Vagina (tissue), 2 donors: ENCODE results near the gene COL2A1. TPM values are rescaled to one million over a fixed set of nuclear protein-coding genes. Genes with fewer than 3 reads are reported as not detected.

Experiments used
- DNase-seq, 2 donors: peaks; one replicate each; pipeline ENCODE4 v3.0.0-alpha.2; 2017; ENCODE audit errors: extremely low spot score in 2 of 2
- H3K27ac ChIP-seq: fragments of 200-600 bp; sonication (generic); one replicate; pipeline ENCODE4 v1.5.1; 2019
- H3K27me3 ChIP-seq: fragments of 200-600 bp; sonication (generic); one replicate; pipeline ENCODE4 v1.5.1; 2019
- H3K36me3 ChIP-seq, 2 donors: fragments of 200-600 bp; sonication (generic); one replicate each; pipeline ENCODE4 v1.5.1; 2017 to 2019
- H3K4me1 ChIP-seq: fragments of 200-600 bp; sonication (generic); one replicate; pipeline ENCODE4 v1.5.1; 2019
- H3K4me3 ChIP-seq, 2 donors: fragments of 200-600 bp; sonication (generic); 1 replicate in 1 of 2; 2 replicates in 1 of 2; pipeline ENCODE4 v1.5.1; 2016 to 2019
- H3K9me3 ChIP-seq: fragments of 200-600 bp; sonication (generic); one replicate; pipeline ENCODE4 v1.5.1; 2019
- CTCF ChIP-seq, 3 experiments: fragments of 450-650 bp in 2 of 3; fragments of 200-600 bp in 1 of 3; sonication (generic) in 1 of 3; IDR thresholded peaks; one replicate each; pipeline ENCODE4 v1.5.1; 2017 to 2019; ENCODE audit warnings: antibody characterized with exemption in 3 of 3, mild to moderate bottlenecking in 2 of 3, moderate library complexity in 2 of 3
- POLR2A ChIP-seq, 2 donors: fragments of 450-650 bp; IDR thresholded peaks; one replicate each; pipeline ENCODE4 v1.6.1; 2017; ENCODE audit warnings: antibody characterized with exemption in 2 of 2, mild to moderate bottlenecking in 2 of 2, moderate library complexity in 2 of 2
- POLR2AphosphoS5 ChIP-seq, 2 donors: sonication (generic); formaldehyde crosslinking; IDR thresholded peaks; one replicate each; pipeline ENCODE4 v1.9.0; 2017; ENCODE audit warnings: antibody characterized with exemption in 2 of 2, mild to moderate bottlenecking in 2 of 2, low read depth in 1 of 2; ENCODE audit not compliant: insufficient read depth in 1 of 2
- intact Hi-C: fragments of 100-400 bp; cut with DNase I; formaldehyde crosslinking; loops from one replicate; pipeline ENCODE4 v1.15.1; 2023
- total RNA-seq: library from RNA; depleted of rRNA; stranded (reverse); fragments of >200 nt; gene quantifications from one replicate; pipeline ENCODE4 v1.2.3, GENCODE V29; 2016

Gene COL2A1
- total RNA-seq, 1 donor from 2014 or later, result not detected

- intact Hi-C loops, result no loop called here
- H3K36me3 ChIP-seq, result no peaks in the 10 kb centered on the region
- H3K4me1 ChIP-seq, result no peaks in the 10 kb centered on the region
- no peak overlapping the region for H3K4me3 ChIP-seq
- H3K9me3 ChIP-seq, result no peaks in the 10 kb centered on the region
- TF ChIP-seq POLR2A (IDR thresholded peaks at IDR 0.05) (no peak), CTCF (IDR thresholded peaks at IDR 0.05) (no peak), POLR2AphosphoS5 (IDR thresholded peaks at IDR 0.05; ENCODE audit: insufficient read depth in 1 of 2, low read depth in 1 of 2) (no peak)
- no peak overlapping the region for H3K27ac ChIP-seq
- DNase-seq, result no peak
- no peaks in the 10 kb centered on the region for H3K27me3 ChIP-seq
Measured at GRCh38 chr12:47980779-47981495, 23.3 kb downstream of the COL2A1 start.

GRCh38 chr12:47980197-47980596, 24.1 kb downstream of the COL2A1 start:
- Histone ChIP-seq H3K4me3 (no peak overlapping the region), H3K27ac (no peak overlapping the region), H3K4me1 (no peaks in the 10 kb centered on the region), H3K9me3 (no peaks in the 10 kb centered on the region), H3K36me3 (no peaks in the 10 kb centered on the region), H3K27me3 (no peaks in the 10 kb centered on the region)
- intact Hi-C loops, result no loop called here
- no peak for DNase-seq
- TF ChIP-seq CTCF (IDR thresholded peaks at IDR 0.05) (no peak), POLR2A (IDR thresholded peaks at IDR 0.05) (no peak), POLR2AphosphoS5 (IDR thresholded peaks at IDR 0.05; ENCODE audit: insufficient read depth in 1 of 2, low read depth in 1 of 2) (no peak)

DNA sequence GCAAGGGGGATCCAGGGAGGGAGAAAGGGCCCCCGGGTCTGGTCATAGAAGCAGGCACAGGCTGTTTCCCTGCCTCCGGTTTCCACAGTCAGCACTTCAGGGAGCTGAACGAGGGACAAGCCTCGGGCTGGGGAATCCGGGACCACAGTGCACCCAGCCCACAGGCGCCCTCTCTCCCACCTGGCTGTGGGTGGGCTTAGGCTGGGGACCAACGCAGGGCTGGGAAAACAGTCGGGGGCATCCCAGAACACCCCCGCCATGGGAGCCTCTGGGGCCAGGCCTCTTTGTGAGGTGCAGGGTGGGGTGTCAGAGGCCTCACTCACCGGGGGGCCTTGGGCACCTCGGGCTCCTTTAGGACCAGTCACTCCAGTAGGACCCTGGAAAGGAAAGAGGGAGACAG, 24.6 kb downstream of the COL2A1 start:
- Histone ChIP-seq H3K4me1 (no peaks in the 10 kb centered on the region), H3K27me3 (no peaks in the 10 kb centered on the region), H3K36me3 (no peaks in the 10 kb centered on the region), H3K9me3 (no peaks in the 10 kb centered on the region), H3K4me3 (no peak overlapping the region), H3K27ac (no peak overlapping the region)
- intact Hi-C loops, result no loop called here
- no peak for DNase-seq
- TF ChIP-seq POLR2A (IDR thresholded peaks at IDR 0.05), result no peak
- TF ChIP-seq POLR2AphosphoS5 (IDR thresholded peaks at IDR 0.05; ENCODE audit: insufficient read depth in 1 of 2, low read depth in 1 of 2), result no peak
- no peak for TF ChIP-seq CTCF (IDR thresholded peaks at IDR 0.05)

GRCh38 chr12:47979166-47979565, 25.1 kb downstream of the COL2A1 start:
- intact Hi-C loops, result no loop called here
- no peaks in the 10 kb centered on the region for H3K4me1 ChIP-seq
- no peak for TF ChIP-seq POLR2A (IDR thresholded peaks at IDR 0.05)
- TF ChIP-seq POLR2AphosphoS5 (IDR thresholded peaks at IDR 0.05; ENCODE audit: insufficient read depth in 1 of 2, low read depth in 1 of 2), result no peak
- TF ChIP-seq CTCF (IDR thresholded peaks at IDR 0.05), result no peak

DNA sequence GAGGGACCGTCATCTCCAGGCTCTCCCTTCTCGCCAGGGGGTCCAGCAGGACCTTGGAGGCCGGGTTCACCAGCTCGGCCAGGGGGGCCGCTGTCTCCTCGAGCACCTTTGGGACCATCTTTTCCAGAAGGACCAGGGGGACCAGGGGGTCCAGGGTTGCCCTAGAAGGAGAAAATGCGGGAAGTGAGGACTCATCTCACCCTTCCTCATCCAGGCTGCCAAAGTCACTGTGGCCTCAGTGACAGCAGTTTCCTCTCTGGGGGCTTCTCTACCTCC, 25.7 kb downstream of the COL2A1 start:
- Histone ChIP-seq H3K36me3 (no peaks in the 10 kb centered on the region), H3K9me3 (no peaks in the 10 kb centered on the region), H3K4me1 (no peaks in the 10 kb centered on the region), H3K4me3 (no peak overlapping the region), H3K27me3 (no peaks in the 10 kb centered on the region), H3K27ac (no peak overlapping the region)
- intact Hi-C loops, result no loop called here
- no peak for DNase-seq
- TF ChIP-seq POLR2AphosphoS5 (IDR thresholded peaks at IDR 0.05; ENCODE audit: insufficient read depth in 1 of 2, low read depth in 1 of 2), result no peak
- no peak for TF ChIP-seq CTCF (IDR thresholded peaks at IDR 0.05)
- no peak for TF ChIP-seq POLR2A (IDR thresholded peaks at IDR 0.05)

More at GRCh38 chr12:47979166-47979565, 25.1 kb downstream of the COL2A1 start:
- H3K9me3 ChIP-seq, result no peaks in the 10 kb centered on the region
- DNase-seq, result no peak
- H3K27ac ChIP-seq, result no peak overlapping the region
- H3K27me3 ChIP-seq, result no peaks in the 10 kb centered on the region
- H3K36me3 ChIP-seq, result no peaks in the 10 kb centered on the region
- H3K4me3 ChIP-seq, result no peak overlapping the region
